Transverse colon (tissue), 4 donors: ENCODE data around the gene DPP10. TPM values are rescaled to one million over a fixed set of nuclear protein-coding genes. Genes with fewer than 3 reads are reported as not detected.

Experiments used
- DNase-seq: peaks from one replicate; pipeline ENCODE4 v3.0.0-alpha.2; 2019
- H3K27ac ChIP-seq, 4 donors: fragments of 200-600 bp; sonication (generic); 2 replicates each; pipeline ENCODE4 v1.5.1; 2016 to 2018; ENCODE audit warnings: inconsistent platforms in 4 of 4
- H3K27me3 ChIP-seq: fragments of 200-600 bp; sonication (generic); 2 replicates; pipeline ENCODE4 v1.5.1; 2017; ENCODE audit warnings: inconsistent platforms
- H3K36me3 ChIP-seq, 4 donors: fragments of 200-600 bp; sonication (generic); 2 replicates each; pipeline ENCODE4 v1.5.1; 2017 to 2019; ENCODE audit warnings: inconsistent platforms in 4 of 4
- H3K4me1 ChIP-seq, 4 donors: fragments of 200-600 bp; sonication (generic); 2 replicates each; pipeline ENCODE4 v1.5.1; 2017 to 2020; ENCODE audit warnings: inconsistent platforms in 4 of 4
- H3K4me3 ChIP-seq, 4 donors: fragments of 200-600 bp; sonication (generic); 1 replicate in 1 of 4; 2 replicates in 3 of 4; pipeline versions ENCODE4 v1.5.1 to v1.6.1; 2017 to 2019; ENCODE audit warnings: inconsistent platforms in 4 of 4
- H3K9me3 ChIP-seq, 2 donors: fragments of 200-600 bp; sonication (generic); 2 replicates each; pipeline ENCODE4 v1.5.1; 2017 to 2019; ENCODE audit warnings: inconsistent platforms in 2 of 2
- EP300 ChIP-seq: sonication (generic); formaldehyde crosslinking; IDR thresholded peaks from one replicate; pipeline ENCODE4 v1.6.1; 2017; ENCODE audit warnings: antibody characterized with exemption, low read depth
- POLR2A ChIP-seq: fragments of 450-650 bp; IDR thresholded peaks from one replicate; pipeline ENCODE4 v1.6.1; 2016; ENCODE audit warnings: antibody characterized with exemption, mild to moderate bottlenecking, moderate library complexity
- POLR2AphosphoS5 ChIP-seq, 3 donors: sonication (generic); formaldehyde crosslinking; IDR thresholded peaks; one replicate each; pipeline ENCODE4 v1.6.1; 2016; ENCODE audit warnings: antibody characterized with exemption in 3 of 3
- WGBS, 2 donors: methylation state at CpG; one replicate each; pipeline ENCODE4 v1.1.5; 2018; ENCODE audit warnings: low coverage in 1 of 2; 5-methylcytosine and 5-hydroxymethylcytosine counted together
- in situ Hi-C, 4 donors: fragments of 200-750 bp; cut with MboI; loops; one replicate each; pipeline versions ENCODE4 v1.15.0 to v1.15.1; 2017; ENCODE audit warnings: low sequenced_read_pairs in 3 of 4, low pct_ligation_motif_present in 1 of 4, low pct_unique_long_range_greater_than_20kb in 1 of 4
- intact Hi-C: fragments of 100-400 bp; cut with DNase I; formaldehyde crosslinking; loops from one replicate; pipeline ENCODE4 v1.15.1; 2023; ENCODE audit warnings: low total_unique reads
- total RNA-seq, 4 donors: library from RNA; depleted of rRNA; stranded (reverse); fragments of >200 nt; gene quantifications; one replicate each; pipeline ENCODE4 v1.1.0, GENCODE V29; 2016
- TF ChIP-seq, protein P1 (sequence below), 5 experiments: fragments of 200-600 bp in 3 of 5; fragments of 450-650 bp in 2 of 5; sonication (generic) in 3 of 5; IDR thresholded peaks; 1 replicate in 2 of 5; 2 replicates in 3 of 5; pipeline ENCODE4 v1.5.1; 2016 to 2017; ENCODE audit warnings: antibody characterized with exemption in 5 of 5, inconsistent platforms in 3 of 5, mild to moderate bottlenecking in 2 of 5, moderate library complexity in 1 of 5

The DPP10 gene
- total RNA-seq, 4 donors from 2014 or later = 3.4 to 8.4 (median 7.0) TPM

DNA sequence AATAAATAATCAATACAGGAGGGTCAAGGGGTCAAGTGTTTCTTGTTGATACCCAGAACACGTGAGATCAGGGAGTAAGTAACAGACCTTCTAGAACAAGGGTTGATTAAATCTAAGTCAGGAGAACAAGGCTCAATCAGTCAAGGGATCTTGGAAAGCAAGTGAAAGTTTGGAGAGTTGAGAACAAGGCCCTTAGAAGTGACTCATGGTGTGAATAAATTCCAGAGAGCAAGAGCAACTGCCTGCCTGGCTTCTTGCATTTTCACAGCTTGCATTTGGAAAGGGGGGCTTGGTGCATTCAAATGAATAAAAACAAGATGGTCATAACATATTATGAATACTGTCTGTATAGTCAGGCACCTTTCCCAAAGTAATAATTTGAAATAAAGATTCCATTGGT lies 256.1 kb downstream of the DPP10 start:
- H3K4me1 ChIP-seq = no peaks in the 10 kb centered on the region
- 40 to 69% methylated on average over 1 of the region's 1 CpG for WGBS, 2 donors
- no peak overlapping the region for H3K27ac ChIP-seq
- DNase-seq = no peak
- in situ Hi-C loops = no loop called here
- H3K4me3 ChIP-seq = no peak overlapping the region
- H3K27me3 ChIP-seq = no peaks in the 10 kb centered on the region
- no peaks in the 10 kb centered on the region for H3K36me3 ChIP-seq
- H3K9me3 ChIP-seq = no peaks in the 10 kb centered on the region
- no peak for TF ChIP-seq EP300
- TF ChIP-seq POLR2A = no peak
- TF ChIP-seq POLR2AphosphoS5 (IDR thresholded peaks at IDR 0.05) = no peak
- TF ChIP-seq, protein P1, sequence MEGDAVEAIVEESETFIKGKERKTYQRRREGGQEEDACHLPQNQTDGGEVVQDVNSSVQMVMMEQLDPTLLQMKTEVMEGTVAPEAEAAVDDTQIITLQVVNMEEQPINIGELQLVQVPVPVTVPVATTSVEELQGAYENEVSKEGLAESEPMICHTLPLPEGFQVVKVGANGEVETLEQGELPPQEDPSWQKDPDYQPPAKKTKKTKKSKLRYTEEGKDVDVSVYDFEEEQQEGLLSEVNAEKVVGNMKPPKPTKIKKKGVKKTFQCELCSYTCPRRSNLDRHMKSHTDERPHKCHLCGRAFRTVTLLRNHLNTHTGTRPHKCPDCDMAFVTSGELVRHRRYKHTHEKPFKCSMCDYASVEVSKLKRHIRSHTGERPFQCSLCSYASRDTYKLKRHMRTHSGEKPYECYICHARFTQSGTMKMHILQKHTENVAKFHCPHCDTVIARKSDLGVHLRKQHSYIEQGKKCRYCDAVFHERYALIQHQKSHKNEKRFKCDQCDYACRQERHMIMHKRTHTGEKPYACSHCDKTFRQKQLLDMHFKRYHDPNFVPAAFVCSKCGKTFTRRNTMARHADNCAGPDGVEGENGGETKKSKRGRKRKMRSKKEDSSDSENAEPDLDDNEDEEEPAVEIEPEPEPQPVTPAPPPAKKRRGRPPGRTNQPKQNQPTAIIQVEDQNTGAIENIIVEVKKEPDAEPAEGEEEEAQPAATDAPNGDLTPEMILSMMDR (IDR thresholded peaks at IDR 0.05) = no peak
- intact Hi-C loops = no loop called here

- WGBS, 2 donors = 90 to 92% methylated on average over 2 of the region's 2 CpGs
- Histone ChIP-seq H3K9me3 (no peaks in the 10 kb centered on the region), H3K27me3 (no peaks in the 10 kb centered on the region), H3K4me3 (no peak overlapping the region), H3K27ac (no peak overlapping the region), H3K4me1 (no peaks in the 10 kb centered on the region), H3K36me3 (no peaks in the 10 kb centered on the region)
- intact Hi-C loops = no loop called here
- DNase-seq = no peak
- in situ Hi-C loops = no loop called here
- TF ChIP-seq POLR2A (no peak), EP300 (no peak), POLR2AphosphoS5 (IDR thresholded peaks at IDR 0.05) (no peak)
- TF ChIP-seq, protein P1 (IDR thresholded peaks at IDR 0.05) = no peak
Measured at GRCh38 chr2:114699423-114699944, 257.0 kb downstream of the DPP10 start.

- H3K27ac ChIP-seq = no peak overlapping the region
- WGBS, 2 donors = 73 to 77% methylated on average over 5 of the region's 5 CpGs
- no peak for TF ChIP-seq POLR2AphosphoS5 (IDR thresholded peaks at IDR 0.05)
- no peak for TF ChIP-seq EP300
- TF ChIP-seq, protein P1 (IDR thresholded peaks at IDR 0.05) = no peak
- no peak for TF ChIP-seq POLR2A
- H3K4me3 ChIP-seq = no peak overlapping the region
- no peaks in the 10 kb centered on the region for H3K4me1 ChIP-seq
- H3K36me3 ChIP-seq = no peaks in the 10 kb centered on the region
- no peaks in the 10 kb centered on the region for H3K9me3 ChIP-seq
- no peak for DNase-seq
- H3K27me3 ChIP-seq = no peaks in the 10 kb centered on the region
- in situ Hi-C loops (no loop called here), intact Hi-C loops (no loop called here)
Measured at GRCh38 chr2:114700440-114700839, 258.0 kb downstream of the DPP10 start.

- no peak for DNase-seq
- in situ Hi-C loops (no loop called here), intact Hi-C loops (no loop called here)
- Histone ChIP-seq H3K36me3 (no peaks in the 10 kb centered on the region), H3K27ac (no peak overlapping the region), H3K9me3 (no peaks in the 10 kb centered on the region), H3K27me3 (no peaks in the 10 kb centered on the region), H3K4me1 (no peaks in the 10 kb centered on the region), H3K4me3 (no peak overlapping the region)
- WGBS, 2 donors = 77 to 80% methylated on average over 3 to 4 of the region's 4 CpGs
- TF ChIP-seq, protein P1 (IDR thresholded peaks at IDR 0.05) = no peak
- no peak for TF ChIP-seq POLR2AphosphoS5 (IDR thresholded peaks at IDR 0.05)
- TF ChIP-seq EP300 = no peak
- no peak for TF ChIP-seq POLR2A
Measured at GRCh38 chr2:114709936-114710850, 267.8 kb downstream of the DPP10 start.
